DMS 273 treated with DMSO at 0.1 percent for 48 hours (cell line): ENCODE results near the gene PSMG2.
"Not testable (repeated sequence)": the region's sequence is repeated elsewhere in the genome, so short reads cannot be mapped to it uniquely, and the experiment has no call there.

Experiments
- DNase-seq: peaks from one replicate; lab custom pipeline; 2025; lab: John Stamatoyannopoulos, UW

Gene PSMG2

GRCh38 chr18:12722731-12723130, 19.9 kb downstream of the PSMG2 start:
- no peak for DNase-seq

- DNase-seq: no peak
These were observed 23.5 kb downstream of the PSMG2 start for GRCh38 chr18:12726331-12726730.

- DNase-seq: peak; percentile 25
These were observed 24.1 kb downstream of the PSMG2 start for GRCh38 chr18:12726774-12727550.

- no peak for DNase-seq
These were observed 34.5 kb downstream of the PSMG2 start for GRCh38 chr18:12737243-12737902.

GRCh38 chr18:12741351-12741750, 38.5 kb downstream of the PSMG2 start:
- no peak for DNase-seq

GRCh38 chr18:12742453-12742852, 39.6 kb downstream of the PSMG2 start:
- DNase-seq: no peak

- DNase-seq: peak; percentile 11
These were observed 41.3 kb downstream of the PSMG2 start for GRCh38 chr18:12744103-12744502.

GRCh38 chr18:12745095-12745795, 42.4 kb downstream of the PSMG2 start:
- no peak for DNase-seq

- no peak for DNase-seq
These were observed 44.9 kb downstream of the PSMG2 start for GRCh38 chr18:12747530-12748315.

- DNase-seq: no peak
These were observed 45.8 kb downstream of the PSMG2 start for GRCh38 chr18:12748671-12749070.

- DNase-seq: no peak
These were observed 46.3 kb downstream of the PSMG2 start for GRCh38 chr18:12749121-12749520.

GRCh38 chr18:12750076-12750714, 47.4 kb downstream of the PSMG2 start:
- DNase-seq: no peak

- no peak for DNase-seq
These were observed 48.1 kb downstream of the PSMG2 start for GRCh38 chr18:12750715-12751502.

- no peak for DNase-seq
These were observed 48.7 kb downstream of the PSMG2 start for GRCh38 chr18:12751503-12751884.

- no peak for DNase-seq
These were observed 49.0 kb downstream of the PSMG2 start for GRCh38 chr18:12751891-12752290.

GRCh38 chr18:12754511-12754910, 51.7 kb downstream of the PSMG2 start:
- DNase-seq: no peak

- DNase-seq: not testable (repeated sequence)
These were observed 52.8 kb downstream of the PSMG2 start for GRCh38 chr18:12755606-12756005.

GRCh38 chr18:12756619-12757239, 53.9 kb downstream of the PSMG2 start:
- DNase-seq: not testable (repeated sequence)

GRCh38 chr18:12758566-12758965, 55.7 kb downstream of the PSMG2 start:
- DNase-seq: not testable (repeated sequence)

- no peak for DNase-seq
These were observed 62.3 kb downstream of the PSMG2 start for GRCh38 chr18:12765126-12765525.
